K562 (cell line): ENCODE results near the gene HEXIM2. TPM values are rescaled to one million over a fixed set of nuclear protein-coding genes. Genes with fewer than 3 reads are reported as not detected.
A peak's percentile ranks its signal among the peaks of the same experiment; 100 is the strongest.

ENCODE experiments used
- CAMTA2 ChIP-seq: fragments of 250-450 bp; sonication (Bioruptor Pico); conservative IDR thresholded peaks from 2 replicates; pipeline ENCODE4 v1.5.1; 2022
- CEBPG ChIP-seq, 3 experiments: fragments of 200-800 bp in 1 of 3; sonication (Bioruptor generic) in 1 of 3; sonication (generic) in 1 of 3; formaldehyde crosslinking in 1 of 3; IDR thresholded peaks in 2 of 3; conservative IDR thresholded peaks in 1 of 3; 2 replicates each; pipeline versions ENCODE4 v1.6.1 to v1.8.0; 2016 to 2022; ENCODE audit warnings: missing compliant biosample characterization in 2 of 3, missing genetic modification characterization in 2 of 3, mild to moderate bottlenecking in 1 of 3, missing genetic modification reagents in 1 of 3
- CHD4 ChIP-seq: fragments of 200-600 bp; sonication (generic); IDR thresholded peaks from 3 replicates; pipeline ENCODE4 v1.6.1; 2012; ENCODE audit warnings: low read depth, mild to moderate bottlenecking, mixed read lengths, low read length, inconsistent platforms; ENCODE audit not compliant: insufficient read depth, insufficient replicate concordance, poor library complexity, severe bottlenecking
- CREB3L1 ChIP-seq: fragments of 450-650 bp; IDR thresholded peaks from 2 replicates; pipeline ENCODE4 v1.6.1; 2014; ENCODE audit warnings: low read depth, mild to moderate bottlenecking, moderate library complexity, borderline replicate concordance
- FOXK1 ChIP-seq: sonication (generic); formaldehyde crosslinking; IDR thresholded peaks from 2 replicates; pipeline ENCODE4 v1.8.0; 2022; ENCODE audit warnings: missing genetic modification reagents, mild to moderate bottlenecking, borderline replicate concordance
- HDAC3 ChIP-seq: fragments of 450-650 bp; IDR thresholded peaks from 2 replicates; pipeline ENCODE4 v1.6.1; 2018; ENCODE audit warnings: borderline replicate concordance, mild to moderate bottlenecking, moderate library complexity; ENCODE audit not compliant: partially characterized antibody
- IFI16 ChIP-seq: fragments of 250-450 bp; sonication (Bioruptor Pico); IDR thresholded peaks from 2 replicates; pipeline ENCODE4 v2.1.2; 2022; ENCODE audit warnings: mild to moderate bottlenecking, inconsistent platforms
- KDM5B ChIP-seq: fragments of 200-600 bp; sonication (generic); IDR thresholded peaks from 2 replicates; pipeline ENCODE4 v1.6.1; 2012; ENCODE audit warnings: low read depth, mild to moderate bottlenecking, moderate library complexity, low read length, control low read depth, inconsistent platforms; ENCODE audit not compliant: insufficient replicate concordance
- NFRKB ChIP-seq: fragments of 450-650 bp; IDR thresholded peaks from 2 replicates; pipeline ENCODE4 v1.6.1; 2016; ENCODE audit warnings: low read depth
- RBM14 ChIP-seq: fragments of 200-400 bp; formaldehyde crosslinking; IDR thresholded peaks from 2 replicates; pipeline ENCODE4 v1.6.1; 2018; ENCODE audit warnings: low read depth, mild to moderate bottlenecking, low read length, moderate library complexity, borderline replicate concordance; ENCODE audit not compliant: insufficient read depth
- RNF2 ChIP-seq: sonication (generic); IDR thresholded peaks from 2 replicates; pipeline ENCODE4 v1.6.1; 2016
- XRCC5 ChIP-seq: fragments of 200-400 bp; formaldehyde crosslinking; IDR thresholded peaks from 2 replicates; pipeline ENCODE4 v1.6.1; 2017; ENCODE audit warnings: low read depth, mild to moderate bottlenecking, low read length
- ZBTB2 ChIP-seq: fragments of 450-650 bp; IDR thresholded peaks from 2 replicates; pipeline ENCODE4 v1.6.1; 2016; ENCODE audit warnings: antibody characterized with exemption
- ZEB2 ChIP-seq: fragments of 450-650 bp; IDR thresholded peaks from 2 replicates; pipeline ENCODE4 v1.6.1; 2016
- ZNF134 ChIP-seq: fragments of 250-450 bp; sonication (Bioruptor Pico); conservative IDR thresholded peaks from 2 replicates; pipeline ENCODE4 v1.4.0; 2020
- ZNF253 ChIP-seq: fragments of 250-450 bp; sonication (Bioruptor Pico); conservative IDR thresholded peaks from 2 replicates; pipeline ENCODE4 v1.6.1; 2021; ENCODE audit warnings: mild to moderate bottlenecking
- ZNF445 ChIP-seq: fragments of 250-450 bp; sonication (Bioruptor Pico); IDR thresholded peaks from 2 replicates; pipeline ENCODE4 v1.4.0; 2020; ENCODE audit warnings: low read depth, mild to moderate bottlenecking, moderate library complexity
- polyA plus RNA-seq, 8 experiments: library from polyadenylated mRNA; depleted of rRNA in 4 of 8; stranded (reverse) in 5 of 8; unstranded in 3 of 8; fragments of >200 nt; fragmentation: Nextera tagmentation in 2 of 8; fragmentation: Illumina TruSeq in 1 of 8; extraction: Ambion mirVana in 2 of 8; extraction: Trizol in 1 of 8; gene quantifications; 2 replicates each; pipeline versions ENCODE4 v1.2.1 to v1.2.3, GENCODE V29; 2011 to 2014; ENCODE audit warnings: inconsistent platforms in 1 of 8, missing spikeins in 1 of 8
- total RNA-seq, 7 experiments: library from RNA; depleted of rRNA in 6 of 7; stranded (reverse); fragments of >200 nt in 6 of 7; fragmentation: Illumina TruSeq in 2 of 7; extraction: Trizol in 2 of 7; gene quantifications; 2 replicates each; pipeline versions ENCODE4 v1.2.1 to v1.2.3, GENCODE V29; 2011 to 2021; ENCODE audit warnings: low replicate concordance in 1 of 7
- TF ChIP-seq, protein P1 (sequence below): fragments of 450-650 bp; IDR thresholded peaks from 2 replicates; pipeline ENCODE4 v1.6.1; 2016; ENCODE audit warnings: mild to moderate bottlenecking
- TF ChIP-seq, protein P2 (sequence below): sonication (generic); formaldehyde crosslinking; IDR thresholded peaks from 2 replicates; pipeline ENCODE4 v1.8.0; 2022; ENCODE audit warnings: missing genetic modification reagents, mild to moderate bottlenecking, borderline replicate concordance

HEXIM2 gene
- total and polyA plus RNA-seq, 9 of the 15 experiments (the other 6 are each of a cell fraction or from before 2014, with no cell fraction given), result 0.69 to 3.4 (median 1.1) TPM; not detected in 2

DNA sequence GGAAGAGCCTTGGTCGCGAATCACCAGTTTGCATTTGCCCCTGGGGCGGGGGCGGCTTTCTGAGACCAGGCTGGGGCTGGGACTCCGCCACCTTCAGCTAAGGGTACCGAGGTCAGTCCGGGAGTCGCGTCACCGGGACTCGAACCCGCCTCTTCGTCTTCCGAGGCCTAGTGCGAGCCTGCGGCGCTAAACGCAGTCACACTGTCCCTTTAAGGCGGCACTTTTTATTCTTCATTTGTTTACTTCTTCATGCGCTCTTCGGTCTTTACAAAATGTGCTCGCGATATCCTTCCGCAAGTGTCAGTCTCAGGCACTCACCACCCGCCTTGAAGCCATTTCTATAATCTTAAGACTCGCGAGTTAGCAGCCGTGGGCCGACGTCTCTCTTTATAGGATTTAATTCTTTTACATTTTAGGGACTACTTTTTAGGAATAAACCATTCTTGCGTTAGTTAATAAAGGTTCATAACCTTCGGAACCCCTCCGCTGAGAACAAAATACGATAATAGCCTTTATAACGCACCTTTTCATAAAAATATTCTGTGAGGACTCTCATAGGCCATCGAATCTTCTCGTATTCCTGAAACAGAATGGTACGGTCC, 14.0 kb upstream of the HEXIM2 start (continued):
- TF ChIP-seq CREB3L1, result no peak
- TF ChIP-seq ZEB2, result peak; percentile 56; the same call in 1 of the 2 replicates
- no peak for TF ChIP-seq ZNF253 (CRISPR knock-in tag)
- TF ChIP-seq HDAC3, result peak; percentile 88
- TF ChIP-seq, protein P1, sequence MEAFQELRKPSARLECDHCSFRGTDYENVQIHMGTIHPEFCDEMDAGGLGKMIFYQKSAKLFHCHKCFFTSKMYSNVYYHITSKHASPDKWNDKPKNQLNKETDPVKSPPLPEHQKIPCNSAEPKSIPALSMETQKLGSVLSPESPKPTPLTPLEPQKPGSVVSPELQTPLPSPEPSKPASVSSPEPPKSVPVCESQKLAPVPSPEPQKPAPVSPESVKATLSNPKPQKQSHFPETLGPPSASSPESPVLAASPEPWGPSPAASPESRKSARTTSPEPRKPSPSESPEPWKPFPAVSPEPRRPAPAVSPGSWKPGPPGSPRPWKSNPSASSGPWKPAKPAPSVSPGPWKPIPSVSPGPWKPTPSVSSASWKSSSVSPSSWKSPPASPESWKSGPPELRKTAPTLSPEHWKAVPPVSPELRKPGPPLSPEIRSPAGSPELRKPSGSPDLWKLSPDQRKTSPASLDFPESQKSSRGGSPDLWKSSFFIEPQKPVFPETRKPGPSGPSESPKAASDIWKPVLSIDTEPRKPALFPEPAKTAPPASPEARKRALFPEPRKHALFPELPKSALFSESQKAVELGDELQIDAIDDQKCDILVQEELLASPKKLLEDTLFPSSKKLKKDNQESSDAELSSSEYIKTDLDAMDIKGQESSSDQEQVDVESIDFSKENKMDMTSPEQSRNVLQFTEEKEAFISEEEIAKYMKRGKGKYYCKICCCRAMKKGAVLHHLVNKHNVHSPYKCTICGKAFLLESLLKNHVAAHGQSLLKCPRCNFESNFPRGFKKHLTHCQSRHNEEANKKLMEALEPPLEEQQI, result no peak
- TF ChIP-seq FOXK1 (CRISPR knock-in tag), result no peak
- TF ChIP-seq CAMTA2 (CRISPR knock-in tag), result no peak
- TF ChIP-seq CEBPG (CRISPR knock-in tag; IDR thresholded peaks at IDR 0.05), result no peak
- TF ChIP-seq CEBPG (tag; conservative IDR thresholded peaks at IDR 0.05 in 1 of 2, IDR thresholded peaks at IDR 0.05 in 1 of 2), result no peak
- TF ChIP-seq, protein P2, sequence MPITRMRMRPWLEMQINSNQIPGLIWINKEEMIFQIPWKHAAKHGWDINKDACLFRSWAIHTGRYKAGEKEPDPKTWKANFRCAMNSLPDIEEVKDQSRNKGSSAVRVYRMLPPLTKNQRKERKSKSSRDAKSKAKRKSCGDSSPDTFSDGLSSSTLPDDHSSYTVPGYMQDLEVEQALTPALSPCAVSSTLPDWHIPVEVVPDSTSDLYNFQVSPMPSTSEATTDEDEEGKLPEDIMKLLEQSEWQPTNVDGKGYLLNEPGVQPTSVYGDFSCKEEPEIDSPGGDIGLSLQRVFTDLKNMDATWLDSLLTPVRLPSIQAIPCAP (CRISPR knock-in tag), result no peak
- TF ChIP-seq ZNF134 (CRISPR knock-in tag), result no peak
- no peak; the same call in 1 of the 2 replicates for TF ChIP-seq ZNF445 (CRISPR knock-in tag)
- TF ChIP-seq RBM14, result no peak
- TF ChIP-seq XRCC5, result no peak
- TF ChIP-seq CHD4, result no peak
- no peak for TF ChIP-seq IFI16
- peak; percentile 98 for TF ChIP-seq NFRKB
- peak; percentile 69 for TF ChIP-seq RNF2
- no peak for TF ChIP-seq KDM5B
- TF ChIP-seq ZBTB2, result no peak
